H1 (cell line): ENCODE data around the gene CNOT6L. TPM values are rescaled to one million over a fixed set of nuclear protein-coding genes. Genes with fewer than 3 reads are reported as not detected.

Experiments
- CTCF ChIA-PET: fragments of 300-600 bp; sonication (Branson Sonifier 250); formaldehyde crosslinking; loops from one replicate; lab custom pipeline; 2021; ENCODE audit not compliant: partially characterized antibody; lab: Charles Lee
- POLR2A ChIA-PET: fragments of 300-600 bp; sonication (Branson Sonifier 250); formaldehyde crosslinking; loops from one replicate; lab custom pipeline; 2021; ENCODE audit warnings: inconsistent platforms; ENCODE audit not compliant: partially characterized antibody; lab: Charles Lee
- DNase-seq, 2 experiments: peaks; one replicate each; pipeline versions ENCODE4 v3.0.0 to v3.0.0-alpha.2; 2010 to 2022; ENCODE audit warnings: low spot score in 2 of 2, low read depth in 1 of 2, mixed read lengths in 1 of 2
- FAIRE-seq: peaks from 2 replicates; lab custom pipeline; 2011; peaks lifted over from hg19 to GRCh38; lab: Jason Lieb, UNC
- H2AFZ ChIP-seq: 2 replicates; pipeline ENCODE4 v1.8.1; 2012; ENCODE audit warnings: low read length, inconsistent platforms
- H2AK5ac ChIP-seq: 2 replicates; pipeline ENCODE4 v1.6.1; 2013; ENCODE audit warnings: low read depth, low read length
- H2BK120ac ChIP-seq: replicated peaks from 2 replicates; pipeline ENCODE3; 2013; ENCODE audit warnings: low read depth, low read length, inconsistent platforms
- H2BK12ac ChIP-seq: 2 replicates; pipeline ENCODE4 v1.6.1; 2013; ENCODE audit warnings: low read depth, low read length
- H2BK15ac ChIP-seq: 2 replicates; pipeline ENCODE4 v1.6.1; 2013; ENCODE audit warnings: low read length
- H2BK20ac ChIP-seq: 2 replicates; pipeline ENCODE4 v1.6.1; 2013; ENCODE audit warnings: low read length
- H2BK5ac ChIP-seq: 2 replicates; pipeline ENCODE4 v1.6.1; 2013; ENCODE audit warnings: low read depth, low read length
- H3K14ac ChIP-seq: 2 replicates; pipeline ENCODE4 v1.6.1; 2013; ENCODE audit warnings: inconsistent platforms; ENCODE audit not compliant: insufficient read length
- H3K18ac ChIP-seq: 2 replicates; pipeline ENCODE4 v1.6.1; 2013; ENCODE audit warnings: low read length; ENCODE audit errors: extremely low read depth
- H3K23ac ChIP-seq: 2 replicates; pipeline ENCODE4 v1.6.1; 2013; ENCODE audit warnings: inconsistent platforms; ENCODE audit not compliant: insufficient read length
- H3K23me2 ChIP-seq: 2 replicates; pipeline ENCODE4 v1.6.1; 2013; ENCODE audit warnings: low read depth, low read length
- H3K27ac ChIP-seq: 2 replicates; pipeline ENCODE4 v1.6.1; 2011; ENCODE audit warnings: low read depth, low read length, inconsistent platforms
- H3K27me3 ChIP-seq, 4 experiments: replicated peaks in 1 of 4; 1 replicate in 1 of 4; 2 replicates in 3 of 4; pipeline versions ENCODE4 v1.6.1 to v1.8.1; 2011 to 2013; ENCODE audit warnings: low read length in 3 of 4, mild to moderate bottlenecking in 3 of 4, inconsistent platforms in 2 of 4, mixed read lengths in 2 of 4, moderate library complexity in 1 of 4; ENCODE audit not compliant: control insufficient read depth in 3 of 4, insufficient read depth in 3 of 4; ENCODE audit errors: extremely low read depth in 1 of 4
- H3K36me3 ChIP-seq, 4 experiments: 2 replicates each; pipeline versions ENCODE4 v1.6.1 to v1.8.1; 2011 to 2013; ENCODE audit warnings: mild to moderate bottlenecking in 4 of 4, low read length in 3 of 4, moderate library complexity in 2 of 4, control low read depth in 1 of 4, inconsistent platforms in 1 of 4; ENCODE audit not compliant: insufficient read depth in 4 of 4, control insufficient read depth in 2 of 4
- H3K4ac ChIP-seq: replicated peaks from 2 replicates; pipeline ENCODE3; 2013; ENCODE audit warnings: low read length, low read depth, mixed read lengths, inconsistent platforms; ENCODE audit not compliant: insufficient read length
- H3K4me1 ChIP-seq, 4 experiments: replicated peaks in 1 of 4; 1 replicate in 1 of 4; 2 replicates in 3 of 4; pipeline versions ENCODE4 v1.6.1 to v1.8.1; 2011 to 2013; ENCODE audit warnings: low read length in 3 of 4, inconsistent platforms in 2 of 4, mixed read lengths in 1 of 4; ENCODE audit not compliant: insufficient read depth in 4 of 4, control insufficient read depth in 3 of 4
- H3K4me2 ChIP-seq, 2 experiments: 2 replicates each; pipeline versions ENCODE4 v1.6.1 to v1.8.1; 2011 to 2013; ENCODE audit warnings: low read depth in 2 of 2, low read length in 2 of 2, control low read depth in 1 of 2, inconsistent platforms in 1 of 2, mild to moderate bottlenecking in 1 of 2; ENCODE audit not compliant: insufficient read depth in 1 of 2
- H3K4me3 ChIP-seq, 4 experiments: fragments of 200-600, 300-600 bp in 1 of 4; sonication (generic), shearing (Covaris generic), sonication (Bioruptor Twin) in 1 of 4; 2 replicates each; pipeline versions ENCODE4 v1.5.1 to v1.8.1; 2011 to 2016; ENCODE audit warnings: low read length in 4 of 4, low read depth in 3 of 4, control low read depth in 2 of 4, inconsistent platforms in 2 of 4, mild to moderate bottlenecking in 2 of 4, mixed read lengths in 1 of 4, moderate library complexity in 1 of 4; ENCODE audit not compliant: insufficient read depth in 2 of 4; ENCODE audit errors: extremely low read depth in 1 of 4
- H3K56ac ChIP-seq: replicated peaks from 2 replicates; pipeline ENCODE3; 2013; ENCODE audit warnings: low read depth, mild to moderate bottlenecking, mixed read lengths, low read length, inconsistent platforms; ENCODE audit not compliant: insufficient read length
- H3K79me1 ChIP-seq: 2 replicates; pipeline ENCODE4 v1.6.1; 2013; ENCODE audit warnings: low read depth, low read length, control low read depth
- H3K79me2 ChIP-seq, 2 experiments: 2 replicates each; pipeline versions ENCODE4 v1.6.1 to v1.8.1; 2012 to 2013; ENCODE audit warnings: low read length in 2 of 2, mild to moderate bottlenecking in 2 of 2, inconsistent platforms in 1 of 2; ENCODE audit not compliant: insufficient read depth in 2 of 2, control insufficient read depth in 1 of 2
- H3K9ac ChIP-seq, 4 experiments: replicated peaks in 1 of 4; 1 replicate in 1 of 4; 2 replicates in 3 of 4; pipeline versions ENCODE4 v1.6.1 to v1.8.1; 2011 to 2013; ENCODE audit warnings: low read depth in 3 of 4, low read length in 3 of 4, control low read depth in 2 of 4, mild to moderate bottlenecking in 2 of 4, moderate library complexity in 2 of 4, inconsistent platforms in 1 of 4; ENCODE audit errors: extremely low read depth in 1 of 4
- H3K9me3 ChIP-seq, 2 experiments: 2 replicates each; pipeline versions ENCODE4 v1.6.1 to v1.8.1; 2012 to 2013; ENCODE audit warnings: mild to moderate bottlenecking in 2 of 2, moderate library complexity in 2 of 2, control low read depth in 1 of 2, inconsistent platforms in 1 of 2, low read depth in 1 of 2, low read length in 1 of 2, mixed read lengths in 1 of 2; ENCODE audit not compliant: insufficient read depth in 2 of 2
- H4K20me1 ChIP-seq, 2 experiments: replicated peaks in 1 of 2; 2 replicates each; pipeline versions ENCODE3 to v1.8.1; 2011 to 2013; ENCODE audit warnings: inconsistent platforms in 2 of 2, low read length in 2 of 2, mild to moderate bottlenecking in 1 of 2; ENCODE audit not compliant: insufficient read depth in 2 of 2, control insufficient read depth in 1 of 2
- H4K5ac ChIP-seq: 2 replicates; pipeline ENCODE4 v1.6.1; 2013; ENCODE audit warnings: low read length, low read depth, mixed read lengths, inconsistent platforms; ENCODE audit not compliant: insufficient read length
- H4K8ac ChIP-seq: 2 replicates; pipeline ENCODE4 v1.8.0; 2013; ENCODE audit warnings: mild to moderate bottlenecking, moderate library complexity, low read length, inconsistent platforms; ENCODE audit not compliant: insufficient read depth; ENCODE audit errors: extremely low read depth
- H4K91ac ChIP-seq: replicated peaks from 2 replicates; pipeline ENCODE3; 2013; ENCODE audit warnings: low read length, mixed read lengths, inconsistent platforms; ENCODE audit not compliant: insufficient read length
- NRF1 ChIP-seq: IDR thresholded peaks from 2 replicates; pipeline ENCODE4 v1.6.1; 2011; ENCODE audit warnings: mild to moderate bottlenecking, low read depth, low read length, improper control_type of control experiment
- RAD21 ChIP-seq, 2 experiments: IDR thresholded peaks in 1 of 2; conservative IDR thresholded peaks in 1 of 2; 2 replicates each; pipeline ENCODE4 v1.6.1; 2011; ENCODE audit warnings: low read depth in 2 of 2, low read length in 2 of 2, improper control_type of control experiment in 1 of 2, inconsistent platforms in 1 of 2, mild to moderate bottlenecking in 1 of 2, moderate library complexity in 1 of 2
- RXRA ChIP-seq: IDR thresholded peaks from 2 replicates; pipeline ENCODE4 v1.6.1; 2011; ENCODE audit warnings: low read depth, mild to moderate bottlenecking, low read length, moderate library complexity; ENCODE audit not compliant: insufficient read depth
- SAP30 ChIP-seq: fragments of 300-600 bp; sonication (generic); IDR thresholded peaks from 2 replicates; pipeline ENCODE4 v1.7.1; 2012; ENCODE audit warnings: low read length, moderate library complexity, mild to moderate bottlenecking, inconsistent platforms; ENCODE audit not compliant: insufficient read depth, insufficient replicate concordance
- SP1 ChIP-seq: IDR thresholded peaks from 2 replicates; pipeline ENCODE4 v1.6.1; 2011; ENCODE audit warnings: low read depth, low read length
- TCF12 ChIP-seq: IDR thresholded peaks from 2 replicates; pipeline ENCODE4 v1.6.1; 2011; ENCODE audit warnings: low read depth, mild to moderate bottlenecking, low read length
- WGBS, 2 experiments: shearing (Covaris generic) in 1 of 2; methylation state at CpG; one replicate each; pipeline versions ENCODE4 v1.1.6 to v1.1.7; 2013 to 2015; ENCODE audit warnings: low lambda C conversion rate in 2 of 2, mixed read lengths in 2 of 2, inconsistent platforms in 1 of 2, low coverage in 1 of 2, missing lambda C conversion rate in 1 of 2; ENCODE audit not compliant: insufficient replicate concordance in 2 of 2, insufficient coverage in 1 of 2, insufficient read length in 1 of 2; ENCODE audit errors: extremely low coverage in 1 of 2, missing lambda C conversion rate in 1 of 2; 5-methylcytosine and 5-hydroxymethylcytosine counted together
- polyA plus RNA-seq, 7 experiments: library from polyadenylated mRNA; depleted of rRNA in 3 of 7; stranded (reverse) in 5 of 7; unstranded in 2 of 7; fragments of >200 nt in 5 of 7; fragments of 200-250 nt in 2 of 7; gene quantifications; 1 replicate in 5 of 7; 2 replicates in 1 of 7; 4 replicates in 1 of 7; pipeline versions ENCODE4 v1.2.1 to v1.2.3, GENCODE V29; 2011 to 2013; ENCODE audit warnings: missing spikeins in 2 of 7, mixed read lengths in 2 of 7
- total RNA-seq: library from RNA; stranded (reverse); fragmentation: NEBNext Ultra II Directional; extraction: Animal tissue kit (Norgen Biotek cat#: 25700); gene quantifications from 2 replicates; pipeline ENCODE4 v1.2.1, GENCODE V29; 2021

The CNOT6L gene
- total and polyA plus RNA-seq, 2 of the 8 experiments (the other 6 are each of a cell fraction or from before 2014, with no cell fraction given), result 2.0 to 22.4 TPM

DNA sequence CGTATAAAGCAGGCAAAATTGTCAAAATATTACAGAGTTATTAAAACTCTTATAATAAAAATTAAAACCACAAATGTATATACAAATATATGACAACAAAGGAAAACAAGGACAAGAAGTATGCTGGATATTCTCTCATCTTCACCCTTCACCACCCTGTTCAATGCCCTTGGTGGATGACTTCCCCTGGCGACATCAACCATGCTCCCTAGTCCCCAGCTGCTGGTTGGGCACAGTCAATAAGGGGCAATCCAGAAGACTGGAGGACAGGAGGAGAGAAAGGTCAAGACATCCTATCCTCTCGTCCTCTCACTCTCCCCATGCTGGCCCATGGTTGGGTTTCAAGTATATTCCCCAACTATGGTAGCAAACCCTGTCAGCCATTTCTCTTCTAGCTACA, 142.3 kb downstream of the CNOT6L start:
- Histone ChIP-seq H3K4ac (no peak overlapping the region), H2AK5ac (no peak overlapping the region), H3K79me1 (no peaks in the 10 kb centered on the region), H3K23ac (no peak overlapping the region), H4K91ac (no peak overlapping the region), H2BK120ac (no peak overlapping the region), H3K4me3 (no peak overlapping the region), H4K8ac (no peak overlapping the region), H3K9me3 (no peaks in the 10 kb centered on the region), H3K4me2 (no peak overlapping the region), H2BK15ac (no peak overlapping the region), H2AFZ (no peak overlapping the region), H2BK20ac (no peak overlapping the region), H4K5ac (no peak overlapping the region), H3K36me3 (no peaks in the 10 kb centered on the region), H3K79me2 (no peaks in the 10 kb centered on the region), H3K23me2 (no peaks in the 10 kb centered on the region), H3K27me3 (no peaks in the 10 kb centered on the region), H3K56ac (no peak overlapping the region), H3K14ac (no peak overlapping the region), H2BK5ac (no peak overlapping the region), H3K9ac (no peak overlapping the region), H4K20me1 (no peaks in the 10 kb centered on the region), H3K27ac (no peak overlapping the region), H3K18ac (no peak overlapping the region)
- DNase-seq, result no peak
- POLR2A ChIA-PET, result interaction anchor here (1.0 kb wide), 1 partner anchor 9 kb away, joined by 3 read pairs; no protein-coding TSS in a partner anchor
- TF ChIP-seq SAP30, result no peak
- TF ChIP-seq SP1, result no peak
- TF ChIP-seq NRF1, result no peak
- no peak for TF ChIP-seq RXRA
- no peak for TF ChIP-seq RAD21 (IDR thresholded peaks at IDR 0.05 in 1 of 2, conservative IDR thresholded peaks at IDR 0.05 in 1 of 2; ENCODE audit: low read depth in 2 of 2, low read length in 2 of 2)
- TF ChIP-seq TCF12, result no peak
- TF ChIP-seq, all 59 proteins: peak for 0
- no peak for FAIRE-seq
- H2BK12ac ChIP-seq, result no peak overlapping the region
- WGBS, 2 experiments, result 92% methylated on average over 3 of the region's 3 CpGs; no CpG with 5 or more reads in 1 of the 2 experiments
- CTCF ChIA-PET, result no interaction called here
- H3K4me1 ChIP-seq, result no peaks in the 10 kb centered on the region
